Measurements from ENCODE around the gene NAV3.
"Not testable (repeated sequence)": the region's sequence is repeated elsewhere in the genome, so short reads cannot be mapped to it uniquely, and the experiment has no call there.

NAV3 gene

GRCh38 chr12:78244916-78245507 is 414.3 kb downstream of the NAV3 start:
- DNase-seq (ENCODE audit: low read depth, low spot score), result no peak

GRCh38 chr12:78248321-78248720 is 417.6 kb downstream of the NAV3 start:
- DNase-seq (ENCODE audit: low read depth, low spot score), result no peak

GRCh38 chr12:78249578-78249977 is 418.9 kb downstream of the NAV3 start:
- no peak for DNase-seq (ENCODE audit: low read depth, low spot score)

GRCh38 chr12:78257662-78258061 is 427.0 kb downstream of the NAV3 start:
- not testable (repeated sequence) for DNase-seq (ENCODE audit: low read depth, low spot score)

- no peak for DNase-seq (ENCODE audit: low read depth, low spot score)
Measured at GRCh38 chr12:78260976-78261375, 430.3 kb downstream of the NAV3 start.

GRCh38 chr12:78261901-78262300 is 431.2 kb downstream of the NAV3 start:
- no peak for DNase-seq (ENCODE audit: low read depth, low spot score)

Data from astrocyte of the hippocampus (primary cell).